DND-41 (cell line): ENCODE measurements around the gene MDM1.

ENCODE experiments used
- CTCF ChIP-seq: IDR thresholded peaks from 2 replicates; pipeline ENCODE4 v1.5.1; 2012; ENCODE audit warnings: borderline replicate concordance, low read length, moderate library complexity, mild to moderate bottlenecking; ENCODE audit not compliant: poor library complexity, severe bottlenecking; ENCODE audit errors: extremely low read depth
- EZH2 ChIP-seq: IDR thresholded peaks from 3 replicates; pipeline ENCODE4 v1.6.1; 2012; ENCODE audit warnings: borderline replicate concordance, low read depth, mild to moderate bottlenecking, moderate library complexity, low read length, inconsistent platforms; ENCODE audit not compliant: severe bottlenecking

DNA sequence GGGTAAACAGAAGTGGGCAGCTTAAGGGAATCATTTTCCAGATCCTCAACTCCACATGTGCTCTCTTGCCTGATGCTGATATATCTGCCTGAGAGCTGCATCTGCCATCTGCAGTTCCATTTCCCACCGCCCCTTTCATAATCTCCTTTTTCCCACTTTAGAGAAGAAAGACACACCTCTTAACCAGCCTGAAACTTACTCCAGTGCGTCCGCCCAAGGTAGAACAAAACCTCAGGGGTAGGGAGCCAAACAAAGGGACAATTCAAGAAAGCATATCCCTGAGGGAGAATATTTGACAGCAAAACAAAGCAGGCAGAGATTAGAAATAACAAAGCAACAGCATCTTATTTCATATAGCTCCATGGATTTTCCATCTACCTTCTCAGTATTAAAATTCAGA, 4.3 kb downstream of the MDM1 start:
- TF ChIP-seq CTCF = no peak
- TF ChIP-seq EZH2 = no peak
